ENCODE data around the gene SLC22A13.
"Not testable (repeated sequence)": the region's sequence is repeated elsewhere in the genome, so short reads cannot be mapped to it uniquely, and the experiment has no call there.

The SLC22A13 gene

DNA sequence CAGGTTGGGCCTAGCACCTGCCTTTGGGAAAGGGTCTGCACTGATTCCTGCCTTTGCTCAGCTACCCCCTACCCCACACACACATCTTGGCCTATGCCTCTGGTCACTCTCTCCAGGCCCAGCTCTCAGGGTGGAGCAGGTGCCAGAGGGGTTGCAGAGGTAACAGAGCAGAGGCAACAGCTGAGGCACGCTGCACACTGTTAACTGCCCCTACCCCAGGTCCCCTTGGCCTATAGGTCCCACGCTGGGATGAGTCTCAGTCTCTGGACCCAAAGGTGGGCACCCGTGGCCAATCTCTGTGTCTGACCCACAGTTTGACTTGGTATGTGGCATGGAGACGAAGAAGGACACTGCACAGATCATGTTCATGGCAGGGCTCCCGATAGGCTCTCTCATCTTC lies 41.3 kb downstream of the SLC22A13 start:
- no peak for FAIRE-seq

DNA sequence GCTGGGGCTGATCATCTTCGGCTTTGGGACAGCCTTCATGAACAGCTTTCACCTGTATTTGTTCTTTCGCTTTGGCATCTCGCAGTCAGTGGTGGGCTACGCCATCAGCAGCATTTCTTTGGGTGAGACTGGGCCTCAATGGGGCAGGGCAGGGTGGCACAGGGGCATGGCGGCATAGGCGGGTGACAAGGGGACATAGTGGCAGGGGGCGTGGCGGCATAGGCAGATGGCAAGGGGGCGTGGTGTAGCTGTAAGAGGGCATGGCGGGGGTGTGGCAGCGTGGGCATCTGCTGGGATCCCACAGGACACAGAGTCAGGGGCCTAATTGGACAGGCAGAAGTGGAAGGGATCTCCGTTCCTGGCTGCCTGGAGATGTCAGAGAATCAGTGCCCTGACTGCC lies 42.0 kb downstream of the SLC22A13 start:
- no peak for FAIRE-seq

DNA sequence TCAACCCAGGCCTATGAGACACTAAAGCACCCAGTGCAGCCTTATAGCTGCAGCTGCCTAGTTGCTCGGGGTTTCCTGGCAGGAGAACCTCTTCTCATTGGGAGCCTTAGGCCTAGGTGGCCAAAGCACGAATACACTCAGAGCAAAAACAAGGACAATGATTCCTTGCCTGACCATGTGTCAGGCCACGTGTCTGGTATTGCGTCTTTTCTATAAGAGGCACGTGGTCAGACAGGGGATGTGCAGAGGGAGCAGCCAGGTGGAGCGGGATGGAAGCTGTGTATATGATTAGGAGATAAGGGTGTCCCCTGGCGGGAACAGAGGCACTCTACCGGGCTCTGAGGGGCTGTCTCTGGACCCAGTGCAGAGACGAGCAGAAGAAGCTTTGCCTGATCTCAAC lies 42.8 kb downstream of the SLC22A13 start:
- no peak for FAIRE-seq

DNA sequence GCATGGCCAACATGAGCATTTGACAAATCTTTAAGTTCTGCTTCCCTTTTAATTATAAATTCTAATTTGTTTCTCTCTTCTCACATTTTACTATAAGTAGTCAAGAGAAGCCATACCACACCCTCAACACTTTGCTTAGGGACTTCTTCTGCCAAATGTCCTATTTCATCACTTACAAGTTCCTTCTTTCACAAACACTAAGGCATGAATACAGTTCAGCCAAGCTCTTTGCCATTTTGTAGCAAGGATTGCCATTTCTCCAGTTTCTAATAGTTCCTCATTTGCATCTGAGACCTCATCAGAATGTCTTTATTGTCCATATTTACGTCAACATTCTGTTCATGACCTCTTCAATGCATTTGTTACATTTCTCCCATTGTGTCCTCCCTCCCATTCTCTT lies 45.9 kb downstream of the SLC22A13 start:
- FAIRE-seq, result no peak

DNA sequence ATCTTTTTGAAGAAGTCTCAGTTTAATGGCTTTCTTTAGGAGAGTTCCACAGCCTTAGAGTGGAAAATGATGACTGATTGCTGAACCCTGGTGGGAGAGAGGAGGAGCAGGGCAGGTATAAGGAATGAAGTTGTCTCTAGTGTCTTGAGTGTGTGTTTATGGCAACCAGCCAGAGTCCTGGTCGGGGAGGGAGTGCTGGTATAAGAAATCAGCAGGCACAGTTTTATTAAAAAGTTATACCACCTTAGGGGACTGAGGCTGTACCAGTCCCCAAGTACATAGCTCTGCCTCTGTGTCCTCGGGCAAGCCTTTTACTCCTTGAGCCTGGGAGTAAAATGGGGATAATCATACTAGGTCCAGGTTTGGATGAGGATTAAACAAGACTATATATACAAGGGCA lies 46.3 kb downstream of the SLC22A13 start:
- no peak for FAIRE-seq

DNA sequence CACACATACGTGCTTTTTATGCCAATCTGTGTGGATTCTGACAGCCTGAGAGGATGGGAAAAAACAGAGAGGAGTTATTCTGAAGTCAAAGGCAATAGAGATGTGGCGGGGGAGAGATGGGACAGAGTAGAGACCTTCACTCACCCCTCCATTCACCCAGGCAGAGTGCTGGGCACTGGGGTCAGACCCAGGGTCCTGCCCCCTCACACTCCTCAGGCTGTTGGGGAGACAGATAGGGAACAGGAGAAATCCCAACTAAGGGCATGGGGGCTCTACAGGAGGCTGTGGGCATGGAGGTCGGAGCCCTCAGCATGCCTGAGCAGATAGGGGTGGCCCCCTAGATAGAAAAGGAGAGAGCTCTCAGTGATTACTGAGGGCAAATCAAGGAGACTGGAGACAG lies 46.7 kb downstream of the SLC22A13 start:
- FAIRE-seq, result no peak

DNA sequence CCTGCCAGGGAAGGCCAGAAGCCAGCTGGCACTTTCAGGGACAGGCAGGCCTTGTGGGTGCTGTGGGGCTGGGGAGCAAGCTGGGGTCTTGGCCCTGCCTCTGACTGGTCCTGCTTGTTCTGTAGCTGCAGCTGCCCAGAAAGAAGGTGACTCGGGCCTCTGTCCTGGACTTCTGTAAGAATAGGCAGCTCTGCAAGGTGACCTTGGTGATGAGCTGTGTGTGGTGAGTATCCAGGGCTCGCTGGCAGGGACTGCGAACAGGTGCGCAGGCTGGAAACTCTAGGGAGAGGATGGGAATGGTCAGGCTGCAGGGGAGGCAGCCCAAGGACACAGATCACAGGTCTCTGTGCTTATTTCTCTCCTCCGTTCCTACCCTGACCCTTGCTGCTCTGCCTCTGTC lies 47.7 kb downstream of the SLC22A13 start:
- FAIRE-seq, result no peak

DNA sequence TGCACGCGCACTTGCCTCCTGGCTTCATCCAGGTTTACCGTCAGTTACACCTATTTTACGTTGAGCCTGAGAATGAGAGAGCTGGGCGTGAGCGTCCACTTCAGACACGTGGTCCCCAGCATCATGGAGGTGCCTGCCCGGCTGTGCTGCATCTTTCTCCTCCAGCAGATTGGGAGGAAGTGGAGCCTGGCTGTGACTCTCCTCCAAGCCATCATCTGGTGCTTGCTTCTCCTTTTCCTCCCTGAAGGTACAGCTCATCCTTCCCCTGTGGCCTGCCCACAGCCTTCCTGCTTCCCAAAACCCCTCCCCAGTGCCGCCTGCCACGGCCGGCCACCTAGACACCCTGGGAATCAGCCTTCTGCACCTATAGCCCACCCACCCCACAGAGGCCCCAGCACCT lies 48.1 kb downstream of the SLC22A13 start:
- no peak for FAIRE-seq

DNA sequence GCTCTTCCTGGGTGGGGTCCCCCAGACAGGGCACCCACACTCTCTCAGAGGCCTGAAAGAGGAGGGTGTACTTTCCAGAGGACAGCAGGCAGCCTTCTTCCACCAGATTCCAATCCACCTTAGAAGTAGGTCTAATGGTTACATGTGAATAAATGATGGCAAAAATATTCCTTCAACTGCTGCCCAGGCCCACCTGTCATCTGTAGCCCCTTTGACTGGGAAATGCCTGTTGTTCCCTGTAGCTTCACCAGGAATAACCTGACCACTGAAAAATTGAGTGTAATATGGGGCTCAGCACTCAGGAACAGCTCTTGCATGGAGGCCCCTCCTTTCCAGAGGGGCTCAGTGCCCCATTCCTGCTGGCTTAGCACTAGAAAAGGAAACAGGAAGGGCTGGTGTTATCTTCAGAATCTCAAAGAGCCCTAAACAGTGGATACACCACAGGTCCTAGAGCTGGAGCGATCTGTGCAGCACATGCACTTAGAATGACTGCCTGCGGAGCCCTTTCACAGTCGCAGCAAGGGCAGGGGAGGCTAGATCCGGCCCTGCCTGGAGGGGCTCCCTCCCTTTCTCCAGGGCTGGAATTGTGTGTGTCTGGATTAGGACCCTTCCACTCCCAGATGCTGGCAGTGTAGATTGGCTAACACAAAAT lies 48.6 kb downstream of the SLC22A13 start:
- FAIRE-seq, result no peak

DNA sequence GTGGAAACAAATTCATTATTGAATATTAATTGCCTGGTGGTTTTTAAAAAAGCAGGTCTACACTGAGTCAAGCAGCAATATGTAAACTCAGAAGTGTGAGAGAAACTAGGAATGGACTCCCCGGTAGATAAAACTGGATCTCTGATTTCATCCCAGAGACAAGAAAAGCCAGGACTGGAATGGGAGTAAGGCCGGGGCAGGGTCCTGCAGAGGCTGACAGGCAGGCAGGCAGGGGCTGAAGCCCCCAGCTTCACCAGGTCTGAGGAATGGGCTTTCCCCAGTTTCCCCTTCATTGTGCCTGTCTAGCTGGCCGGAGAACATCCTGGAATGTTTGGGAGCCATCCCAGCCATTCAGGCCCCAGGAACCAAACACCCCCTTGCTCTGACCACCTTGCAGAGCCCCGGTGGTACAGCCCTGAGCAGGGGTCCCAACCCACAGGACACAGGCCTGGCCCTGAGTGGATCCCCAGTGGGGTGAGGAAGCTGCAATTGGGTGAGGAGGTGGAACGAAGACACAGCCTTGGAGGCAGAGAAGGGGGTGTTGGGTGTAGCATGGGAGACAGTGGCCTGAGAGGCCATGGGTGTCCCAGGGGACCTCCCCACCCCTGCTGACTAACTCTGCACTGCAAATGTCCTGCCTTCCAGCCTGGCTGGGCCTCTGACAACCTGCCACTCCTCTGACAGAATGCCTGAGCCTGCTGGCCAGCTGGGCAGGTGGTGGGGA lies 49.3 kb downstream of the SLC22A13 start:
- FAIRE-seq, result no peak

DNA sequence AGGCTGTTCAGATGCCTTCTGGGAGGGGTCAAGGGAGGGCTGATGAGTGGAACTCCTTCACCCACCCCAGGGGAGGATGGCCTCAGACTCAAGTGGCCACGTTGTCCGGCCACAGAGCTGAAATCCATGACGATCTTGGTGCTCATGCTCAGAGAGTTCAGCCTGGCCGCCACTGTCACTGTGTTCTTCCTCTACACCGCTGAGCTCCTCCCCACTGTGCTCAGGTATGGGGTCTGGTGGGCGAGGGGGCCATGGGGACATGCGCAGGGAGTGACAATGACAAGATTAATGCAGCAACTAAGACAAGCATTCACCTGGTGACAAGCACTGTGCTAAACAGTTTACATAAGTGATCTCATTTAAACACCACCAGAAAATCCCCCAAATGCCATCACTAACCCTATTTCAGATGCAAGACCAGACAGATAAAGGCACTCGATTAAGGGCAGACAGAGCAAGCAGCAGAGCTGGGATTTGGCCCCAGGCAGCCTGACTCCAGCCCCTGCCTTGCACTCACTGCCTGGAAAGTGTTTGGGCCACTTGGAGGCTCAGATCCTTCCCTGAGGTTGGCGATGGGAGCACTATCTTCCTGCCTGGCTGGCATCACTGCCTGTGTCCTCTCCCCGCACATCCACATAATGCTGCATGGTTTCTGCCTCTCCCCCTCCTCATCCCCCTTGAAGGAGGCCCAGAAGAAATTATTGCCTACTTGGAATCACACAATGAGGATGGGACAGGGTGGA lies 50.0 kb downstream of the SLC22A13 start:
- FAIRE-seq, result no peak

DNA sequence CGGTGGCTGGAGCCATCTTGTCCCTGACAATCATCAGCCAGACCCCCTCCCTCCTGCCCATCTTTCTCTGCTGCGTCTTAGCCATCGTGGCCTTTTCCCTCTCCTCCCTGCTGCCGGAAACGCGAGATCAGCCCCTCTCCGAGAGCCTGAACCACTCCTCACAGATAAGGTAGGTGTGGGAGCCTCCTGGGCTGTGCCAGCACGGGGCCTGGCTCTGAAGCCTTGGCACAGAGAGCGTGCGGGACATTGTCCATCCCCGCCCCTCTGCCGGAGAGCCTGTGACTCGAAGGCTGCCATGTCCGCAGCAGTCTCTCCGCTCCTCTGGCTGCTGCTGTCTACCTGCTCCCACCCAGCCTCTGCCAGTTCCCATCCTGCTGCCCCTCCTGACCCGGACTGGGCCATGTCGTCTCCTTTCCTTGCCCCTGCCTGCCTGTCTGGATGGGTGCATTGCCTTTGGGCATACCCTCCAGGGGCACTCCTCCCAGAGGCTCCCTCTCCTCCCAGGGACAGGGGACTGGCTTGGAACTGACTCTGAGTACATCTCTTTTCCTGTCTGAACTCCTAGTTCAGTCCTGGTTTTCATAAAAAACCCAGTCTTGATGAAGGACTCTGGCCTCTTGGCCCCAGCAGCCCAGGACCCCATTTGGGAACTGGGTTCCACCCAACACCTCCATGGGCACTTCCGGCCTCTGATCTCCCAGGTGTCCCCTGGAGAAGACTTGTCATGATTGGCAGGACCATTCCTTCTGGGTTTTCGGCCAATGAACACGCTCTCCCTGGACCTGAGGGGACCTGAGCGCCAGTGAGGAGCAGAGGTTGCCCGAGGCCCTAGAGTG lies 51.0 kb downstream of the SLC22A13 start:
- FAIRE-seq, result no peak

DNA sequence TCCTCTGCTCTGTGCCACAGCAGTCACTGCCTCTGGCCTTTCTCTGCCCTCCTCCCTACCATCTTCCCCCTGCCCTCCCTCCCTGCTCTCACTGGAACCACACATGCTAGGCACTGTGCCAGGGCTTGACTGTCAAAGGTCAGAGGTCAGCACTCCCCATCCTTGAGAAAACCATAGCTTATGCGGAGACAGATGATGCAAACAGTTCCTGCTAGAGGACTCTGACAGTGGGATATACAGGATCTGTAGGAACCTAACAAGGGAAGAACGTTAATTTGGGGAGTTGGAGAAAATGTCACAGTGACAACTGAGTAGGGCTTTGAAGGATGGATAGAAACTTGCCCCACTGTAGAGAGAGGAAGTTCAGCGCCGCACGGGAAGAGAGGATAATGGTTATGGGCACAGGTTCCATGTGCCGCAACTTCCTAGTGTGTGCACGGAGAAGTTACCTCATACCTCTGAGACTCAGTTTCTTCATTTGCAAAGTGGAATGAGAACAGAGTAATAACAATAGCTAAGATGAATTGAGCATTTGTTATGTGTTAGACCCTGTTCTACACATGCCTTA lies 51.7 kb downstream of the SLC22A13 start:
- FAIRE-seq, result no peak

DNA sequence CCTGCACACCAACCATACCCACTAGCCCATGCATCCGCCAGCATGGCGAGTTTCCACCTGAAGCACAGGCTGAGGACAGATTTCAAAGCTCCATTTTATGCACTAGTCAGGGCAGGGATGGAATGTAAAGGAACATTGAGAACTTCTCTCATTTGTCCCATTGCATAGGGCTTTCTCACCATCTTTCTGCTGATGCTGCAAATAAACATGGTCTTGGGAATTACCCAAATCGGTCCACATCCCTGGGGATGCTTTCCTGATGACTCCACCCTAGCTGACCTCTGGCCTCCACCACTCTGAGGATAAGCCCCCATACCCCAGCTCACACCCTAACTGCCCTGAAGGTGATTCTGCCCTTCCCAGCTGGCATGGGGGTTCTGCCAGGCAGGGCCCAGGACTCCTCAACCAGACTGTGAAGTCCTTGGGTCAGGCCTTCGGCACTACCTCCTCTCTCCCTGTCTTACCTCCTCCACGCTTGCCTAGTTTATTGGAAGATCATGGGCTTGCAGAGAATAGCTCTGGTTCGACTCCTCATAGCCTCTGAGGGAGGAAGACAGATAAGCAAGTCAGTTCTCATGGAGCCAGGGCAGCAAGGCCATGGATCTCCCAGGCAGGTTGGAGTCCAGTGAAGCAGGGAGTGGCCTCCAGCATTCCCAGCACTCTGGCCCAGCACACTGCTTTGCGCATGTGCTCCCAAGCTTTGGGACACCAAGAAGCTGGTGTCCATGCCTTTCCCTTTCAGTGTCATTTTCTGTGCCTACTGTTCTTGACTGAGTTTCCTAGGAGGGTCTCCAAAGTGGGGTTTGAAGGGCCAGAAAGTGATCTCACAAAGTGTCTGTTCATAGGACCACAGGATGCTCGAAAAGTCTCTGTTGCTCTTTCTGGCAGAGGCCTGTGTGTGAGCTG lies 53.4 kb downstream of the SLC22A13 start:
- no peak for FAIRE-seq

DNA sequence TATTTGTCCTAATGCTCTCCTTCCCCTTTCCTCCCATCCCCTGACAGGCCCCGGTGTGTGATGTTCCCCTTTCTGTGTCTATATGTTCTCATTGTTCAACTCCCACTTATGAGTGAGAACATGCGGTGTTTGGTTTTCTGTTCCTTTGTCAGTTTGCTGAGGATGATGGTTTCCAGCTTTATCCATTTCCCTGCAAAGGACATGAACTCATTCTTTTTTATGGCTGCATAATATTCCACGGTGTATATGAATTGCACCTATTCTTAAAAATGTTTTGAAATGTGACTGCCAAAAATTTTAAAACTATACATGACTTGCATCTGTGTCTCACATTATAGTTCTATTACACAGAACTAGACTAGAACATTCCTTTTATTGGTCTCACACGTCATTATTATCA lies 55.0 kb downstream of the SLC22A13 start:
- not testable (repeated sequence) for FAIRE-seq

DNA sequence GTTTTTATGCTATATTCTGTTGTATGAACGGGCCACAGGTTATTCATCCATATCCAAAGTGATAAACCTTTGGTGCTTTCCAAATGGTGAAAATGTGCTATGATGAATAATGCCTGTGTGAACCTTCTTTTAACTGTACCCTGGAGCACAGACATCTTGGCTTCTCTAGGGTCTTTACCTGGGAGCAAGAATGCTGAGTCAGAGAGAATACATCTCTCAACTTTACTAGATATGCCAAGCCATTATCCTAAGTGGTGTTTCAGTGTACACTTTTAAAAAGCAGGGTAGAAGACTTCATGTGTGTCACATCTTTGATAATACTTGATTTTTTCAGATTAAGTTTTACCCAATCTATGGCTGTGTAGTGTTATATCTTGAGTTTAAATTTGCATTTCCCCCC lies 57.4 kb downstream of the SLC22A13 start:
- FAIRE-seq, result no peak

DNA sequence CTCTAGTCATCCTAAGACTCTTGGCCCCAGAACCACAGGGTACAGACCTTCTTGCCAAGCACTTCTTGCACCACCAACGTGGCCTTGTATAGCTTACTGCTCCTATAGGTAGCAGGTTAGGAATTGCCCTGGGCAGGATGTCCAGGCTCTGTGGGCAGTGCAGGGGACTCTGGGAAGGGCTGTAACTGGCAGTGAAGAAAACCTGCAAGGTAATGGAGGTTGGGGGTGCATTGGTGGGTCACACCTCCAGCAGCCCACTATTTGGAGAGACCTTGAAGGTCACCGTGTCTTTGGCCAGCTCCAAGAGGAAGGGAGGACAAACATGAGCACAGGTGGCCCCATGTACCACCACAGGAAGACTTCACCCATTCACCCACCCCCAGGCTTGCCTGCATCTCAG lies 59.6 kb downstream of the SLC22A13 start:
- no peak for FAIRE-seq

DNA sequence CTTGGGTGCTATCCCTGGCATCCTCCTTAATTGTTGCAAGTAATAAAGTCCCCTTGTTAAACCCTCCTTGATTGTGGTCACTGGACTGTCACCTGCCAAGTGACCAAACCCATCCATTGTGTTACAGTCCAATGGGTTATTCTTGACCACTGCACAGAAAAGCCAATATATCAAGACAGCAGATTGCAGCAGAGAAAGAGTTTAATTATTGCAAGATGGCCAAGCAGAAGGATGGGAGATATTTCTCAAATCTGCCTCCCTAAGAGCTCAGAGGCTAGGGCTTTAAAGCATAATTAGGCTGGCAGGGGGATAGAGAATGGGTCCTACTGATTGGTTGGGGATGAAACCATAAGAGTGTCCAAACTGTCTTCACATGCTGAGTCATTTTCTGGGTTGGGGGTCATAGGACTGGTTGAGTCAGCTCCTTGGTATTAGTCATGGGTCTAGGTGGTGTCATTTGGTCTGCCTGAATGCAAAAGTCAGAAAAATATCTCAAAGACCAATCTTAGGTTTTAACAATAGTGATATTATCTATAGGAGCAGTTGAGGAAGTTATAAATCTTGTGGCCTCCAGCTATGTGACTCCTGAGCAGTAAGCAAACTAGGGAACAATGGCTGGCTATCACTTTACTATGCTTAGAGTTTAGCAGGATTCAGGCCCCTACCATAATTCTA lies 61.9 kb downstream of the SLC22A13 start:
- no peak for FAIRE-seq

Measured in A204.1 (cell line).